ENCODE data around the gene NRDE2. TPM values are rescaled to one million over a fixed set of nuclear protein-coding genes. Genes with fewer than 3 reads are reported as not detected.

Gene NRDE2
- total and polyA plus RNA-seq, 8 donors = 7.0 to 12.7 (median 9.3) TPM

- H3K9me3 ChIP-seq = no peaks in the 10 kb centered on the region
- H3K27ac ChIP-seq = no peak overlapping the region
- peaks cover 0 to 27% (median 0%) of the 10 kb centered on the region in 3 donors for H3K36me3 ChIP-seq
- DNase-seq (no peak), FAIRE-seq (no peak), ATAC-seq (peak in 2 of 4 donors; percentile 45 to 61)
- no peak for TF ChIP-seq CTCF (IDR thresholded peaks at IDR 0.05)
- H3K4me1 ChIP-seq = no peaks in the 10 kb centered on the region
- no peaks in the 10 kb centered on the region for H3K27me3 ChIP-seq
- no peak overlapping the region for H3K4me3 ChIP-seq
- WGBS, 2 donors = 89 to 94% methylated on average over 5 of the region's 5 CpGs
- intact Hi-C loops (cut with DNase I) = no loop called here
Observed at GRCh38 chr14:90295870-90296516, 35.7 kb downstream of the NRDE2 start.

GRCh38 chr14:90294872-90295271 lies 36.9 kb downstream of the NRDE2 start:
- 59 to 61% methylated on average over 2 of the region's 2 CpGs for WGBS, 2 donors
- Histone ChIP-seq H3K27me3 (no peaks in the 10 kb centered on the region), H3K4me3 (no peak overlapping the region), H3K9me3 (no peaks in the 10 kb centered on the region), H3K4me1 (no peaks in the 10 kb centered on the region), H3K36me3 (peaks cover 0 to 35% (median 0%) of the 10 kb centered on the region in 3 donors), H3K27ac (no peak overlapping the region)
- DNase-seq (no peak), ATAC-seq (peak in 1 of 4 donors; percentile 26), FAIRE-seq (no peak)
- no peak for TF ChIP-seq CTCF (IDR thresholded peaks at IDR 0.05)
- intact Hi-C loops (cut with DNase I) = no loop called here

- FAIRE-seq (no peak), DNase-seq (no peak), ATAC-seq (no peak)
- Histone ChIP-seq H3K27me3 (no peaks in the 10 kb centered on the region), H3K9me3 (no peaks in the 10 kb centered on the region), H3K4me1 (no peaks in the 10 kb centered on the region), H3K36me3 (peaks cover 0 to 35% (median 0%) of the 10 kb centered on the region in 3 donors), H3K27ac (no peak overlapping the region), H3K4me3 (no peak overlapping the region)
- TF ChIP-seq CTCF (IDR thresholded peaks at IDR 0.05) = no peak
- intact Hi-C loops (cut with DNase I) = no loop called here
- WGBS, 2 donors = 89 to 90% methylated on average over 11 of the region's 11 CpGs
Observed at GRCh38 chr14:90293766-90294730, 37.7 kb downstream of the NRDE2 start.

- Histone ChIP-seq H3K4me3 (no peak overlapping the region), H3K27ac (no peak overlapping the region), H3K4me1 (no peaks in the 10 kb centered on the region), H3K9me3 (no peaks in the 10 kb centered on the region), H3K27me3 (no peaks in the 10 kb centered on the region), H3K36me3 (peaks cover 0 to 42% (median 10%) of the 10 kb centered on the region in 3 donors)
- DNase-seq (no peak), ATAC-seq (no peak), FAIRE-seq (no peak)
- no peak for TF ChIP-seq CTCF (IDR thresholded peaks at IDR 0.05)
- intact Hi-C loops (cut with DNase I) = no loop called here
- WGBS, 2 donors = 82 to 87% methylated on average over 7 of the region's 7 CpGs
Observed at GRCh38 chr14:90291699-90292098, 40.0 kb downstream of the NRDE2 start.
